Activated CD4-positive, alpha-beta T cell treated with anti-CD3 and anti-CD28 coated beads for 1 hour (primary cell): ENCODE results near the gene CSN3.

Experiments
- DNase-seq: peaks from one replicate; pipeline ENCODE4 v3.0.0-alpha.2; 2020

The CSN3 gene

DNA sequence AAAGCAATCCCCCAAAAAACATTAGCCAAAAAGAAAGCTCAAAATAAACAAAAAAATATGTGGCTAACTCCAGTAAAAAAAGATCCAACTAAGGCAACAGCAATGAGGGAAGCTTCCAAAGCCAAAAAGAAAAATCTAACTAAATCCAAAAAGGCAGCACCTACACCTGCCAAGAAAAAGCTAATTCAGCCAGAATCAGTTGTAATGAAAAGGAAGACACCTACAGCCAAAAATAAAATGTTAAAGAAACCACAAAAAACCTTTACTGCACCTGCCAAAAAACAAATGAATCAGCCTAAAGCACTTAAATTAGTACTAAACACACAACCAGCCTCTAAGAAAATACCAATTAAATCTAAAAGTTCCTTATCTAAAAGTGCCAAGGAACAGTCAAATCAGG, 55.2 kb downstream of the CSN3 start:
- no peak for DNase-seq

DNA sequence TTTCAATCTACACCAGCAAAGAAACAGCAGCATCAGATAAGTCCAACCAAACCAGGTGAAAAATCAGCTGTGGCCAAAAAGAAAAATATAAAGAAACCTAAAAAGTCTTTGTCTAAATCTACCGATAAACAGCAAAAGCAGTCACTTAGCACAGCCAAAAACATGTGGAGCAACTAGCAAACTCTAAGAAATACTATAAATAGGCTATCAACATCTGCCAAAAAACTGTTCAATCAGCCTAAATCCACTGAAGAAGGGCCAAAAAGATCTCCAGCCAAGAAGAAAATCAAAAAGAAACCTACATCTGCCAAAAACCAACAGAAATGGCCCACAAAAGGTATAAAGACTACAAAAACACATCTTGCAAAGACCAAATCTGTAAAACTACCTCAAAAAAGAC, 55.7 kb downstream of the CSN3 start:
- no peak for DNase-seq

DNA sequence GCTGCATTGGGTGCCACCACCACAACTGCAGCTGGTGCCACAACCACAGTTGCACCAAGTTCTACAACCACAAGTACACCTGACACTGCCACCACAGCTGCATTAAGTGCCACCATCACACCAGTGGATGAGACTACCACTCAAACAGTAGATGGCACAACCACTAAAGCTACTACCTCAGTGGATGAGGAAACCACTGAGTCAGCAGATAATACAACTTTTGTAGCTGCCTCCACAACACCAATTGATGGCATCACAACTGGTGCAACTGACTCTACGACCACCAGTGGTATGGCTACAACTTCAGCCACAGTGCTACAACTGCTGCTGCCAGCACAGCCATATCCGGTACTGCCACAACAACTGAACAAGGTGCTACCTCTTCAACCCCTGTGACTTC, 57.2 kb downstream of the CSN3 start:
- no peak for DNase-seq

DNA sequence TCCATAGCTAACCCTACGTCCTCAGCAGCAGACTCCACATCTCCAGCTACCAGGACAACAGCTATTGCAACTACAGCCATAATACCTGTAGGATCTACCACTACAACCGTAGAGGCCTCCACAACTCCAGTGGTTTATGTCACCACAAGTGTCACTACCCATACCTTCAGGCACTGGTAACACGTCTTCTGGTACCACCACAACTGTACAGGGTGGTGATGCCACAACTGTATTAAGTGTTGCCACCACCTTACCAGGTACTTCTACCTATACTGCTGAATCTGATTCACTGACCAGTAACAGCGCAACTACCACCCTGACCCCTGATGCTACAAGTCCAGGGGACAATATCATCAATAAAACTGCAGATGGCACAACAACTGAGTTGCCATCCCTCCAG, 57.8 kb downstream of the CSN3 start:
- DNase-seq = no peak
